Lung (tissue), 12 donors: ENCODE data around the gene ENTREP1. TPM values are rescaled to one million over a fixed set of nuclear protein-coding genes. Genes with fewer than 3 reads are reported as not detected.

ENCODE experiments used
- ATAC-seq: fragments of 200-7000 bp; cut with Tn5 transposase; one replicate; pipeline ENCODE4 v1.9.1; 2020; ENCODE audit warnings: moderate number of reproducible peaks; ENCODE audit not compliant: insufficient read depth, low FRiP score
- DNase-seq, 3 donors: peaks; one replicate each; pipeline ENCODE4 v3.0.0-alpha.2; 2013 to 2017
- H3K27ac ChIP-seq, 2 donors: one replicate each; pipeline ENCODE4 v1.5.1; 2013; ENCODE audit warnings: mild to moderate bottlenecking in 2 of 2, moderate library complexity in 2 of 2, control low read depth in 1 of 2, inconsistent platforms in 1 of 2, low read depth in 1 of 2, low read length in 1 of 2
- H3K27me3 ChIP-seq, 3 donors: one replicate each; pipeline ENCODE4 v1.5.1; 2013; ENCODE audit warnings: low read length in 2 of 3; ENCODE audit not compliant: control insufficient read depth in 3 of 3, insufficient read depth in 3 of 3
- H3K36me3 ChIP-seq, 4 donors: one replicate each; pipeline ENCODE4 v1.5.1; 2013; ENCODE audit warnings: low read length in 4 of 4, mild to moderate bottlenecking in 1 of 4, moderate library complexity in 1 of 4; ENCODE audit not compliant: control insufficient read depth in 4 of 4, insufficient read depth in 4 of 4
- H3K4me1 ChIP-seq, 5 donors: one replicate each; pipeline ENCODE4 v1.5.1; 2013; ENCODE audit warnings: low read length in 5 of 5, mild to moderate bottlenecking in 2 of 5, moderate library complexity in 1 of 5; ENCODE audit not compliant: control insufficient read depth in 5 of 5, insufficient read depth in 5 of 5
- H3K4me3 ChIP-seq: one replicate; pipeline ENCODE4 v1.5.1; 2013; ENCODE audit warnings: mild to moderate bottlenecking, control low read depth, moderate library complexity
- H3K9ac ChIP-seq, 2 donors: one replicate each; pipeline ENCODE4 v1.5.1; 2013; ENCODE audit warnings: low read length in 2 of 2, control low read depth in 1 of 2; ENCODE audit not compliant: insufficient read depth in 1 of 2
- H3K9me3 ChIP-seq, 4 donors: one replicate each; pipeline ENCODE4 v1.5.1; 2013; ENCODE audit warnings: low read length in 3 of 4, mild to moderate bottlenecking in 1 of 4, moderate library complexity in 1 of 4; ENCODE audit not compliant: control insufficient read depth in 4 of 4, insufficient read depth in 3 of 4
- WGBS, 2 donors: extraction: QIAGEN DNeasy Blood & Tissue Kit; methylation state at CpG; one replicate each; pipeline ENCODE4 v1.1.7; 2013; 5-methylcytosine and 5-hydroxymethylcytosine counted together
- polyA plus RNA-seq, 2 donors: library from polyadenylated mRNA; stranded (reverse); fragments of 200-250 nt; gene quantifications; one replicate each; pipeline ENCODE4 v1.2.1, GENCODE V29; 2013
- total RNA-seq, 2 donors: library from RNA; depleted of rRNA in 1 of 2; stranded (reverse); fragments of >200 nt in 1 of 2; gene quantifications; one replicate each; pipeline ENCODE4 v1.2.1, GENCODE V29; 2014 to 2021
- TF ChIP-seq, protein P1 (sequence below): IDR thresholded peaks from 2 replicates; pipeline ENCODE4 v1.5.1; 2012; ENCODE audit warnings: mild to moderate bottlenecking; ENCODE audit errors: control extremely low read depth, extremely low read depth
- donor health status: control.
- donor health status: control.
- donor health status: Bipolar disorder and iron deficiency.
- donor health status: healthy.
- donor health status: DM: yes; HTN: yes; CAD: no.

ENTREP1 gene
- total and polyA plus RNA-seq, 4 donors: 3.7 to 47.9 (median 18.3) TPM

GRCh38 chr9:69377981-69378380, 53.0 kb downstream of the ENTREP1 start:
- no peak overlapping the region for H3K4me3 ChIP-seq
- 65 to 80% methylated on average over 2 of the region's 2 CpGs for WGBS, 2 donors
- no peaks in the 10 kb centered on the region for H3K36me3 ChIP-seq
- H3K27ac ChIP-seq: no peak overlapping the region
- ATAC-seq (no peak), DNase-seq (no peak)
- TF ChIP-seq, protein P1, sequence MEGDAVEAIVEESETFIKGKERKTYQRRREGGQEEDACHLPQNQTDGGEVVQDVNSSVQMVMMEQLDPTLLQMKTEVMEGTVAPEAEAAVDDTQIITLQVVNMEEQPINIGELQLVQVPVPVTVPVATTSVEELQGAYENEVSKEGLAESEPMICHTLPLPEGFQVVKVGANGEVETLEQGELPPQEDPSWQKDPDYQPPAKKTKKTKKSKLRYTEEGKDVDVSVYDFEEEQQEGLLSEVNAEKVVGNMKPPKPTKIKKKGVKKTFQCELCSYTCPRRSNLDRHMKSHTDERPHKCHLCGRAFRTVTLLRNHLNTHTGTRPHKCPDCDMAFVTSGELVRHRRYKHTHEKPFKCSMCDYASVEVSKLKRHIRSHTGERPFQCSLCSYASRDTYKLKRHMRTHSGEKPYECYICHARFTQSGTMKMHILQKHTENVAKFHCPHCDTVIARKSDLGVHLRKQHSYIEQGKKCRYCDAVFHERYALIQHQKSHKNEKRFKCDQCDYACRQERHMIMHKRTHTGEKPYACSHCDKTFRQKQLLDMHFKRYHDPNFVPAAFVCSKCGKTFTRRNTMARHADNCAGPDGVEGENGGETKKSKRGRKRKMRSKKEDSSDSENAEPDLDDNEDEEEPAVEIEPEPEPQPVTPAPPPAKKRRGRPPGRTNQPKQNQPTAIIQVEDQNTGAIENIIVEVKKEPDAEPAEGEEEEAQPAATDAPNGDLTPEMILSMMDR: no peak
- H3K9me3 ChIP-seq: no peaks in the 10 kb centered on the region
- H3K4me1 ChIP-seq: peaks cover 4 to 13% (median 6%) of the 10 kb centered on the region in 5 donors
- H3K9ac ChIP-seq: no peak overlapping the region
- no peaks in the 10 kb centered on the region for H3K27me3 ChIP-seq

DNA sequence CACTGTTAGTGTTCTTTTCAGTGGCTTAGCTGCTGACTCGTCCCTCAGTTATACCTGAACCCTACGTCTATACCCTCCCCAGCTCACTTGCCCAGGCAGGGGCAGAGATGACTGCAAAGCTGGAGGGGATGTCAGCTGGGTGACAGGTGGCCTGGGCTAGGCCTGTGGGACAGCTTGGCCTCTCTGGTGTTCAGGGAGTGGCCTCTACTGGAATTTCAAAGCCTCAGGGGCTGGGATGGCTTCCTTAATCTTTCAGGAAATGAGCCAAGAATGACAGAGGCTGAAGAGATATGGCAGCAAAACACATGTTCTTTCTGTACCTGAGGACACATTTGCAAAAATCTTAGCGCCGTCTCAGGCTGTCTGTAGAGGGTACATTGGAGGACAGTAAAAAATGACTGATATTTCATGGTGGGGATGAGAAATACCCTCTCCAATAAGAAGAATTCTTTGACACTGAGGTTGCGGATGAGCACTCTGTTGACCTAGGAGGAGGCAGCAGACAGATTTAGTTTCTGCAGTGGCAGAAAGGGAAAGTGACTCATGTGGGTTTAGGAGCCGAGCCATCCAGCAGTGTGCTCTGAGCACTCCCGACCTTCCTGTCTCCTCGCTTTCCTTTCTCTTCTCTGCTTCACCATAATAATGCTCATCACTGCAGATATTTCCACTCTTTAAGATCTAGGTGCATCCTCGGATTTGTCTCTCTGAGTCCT, 54.4 kb downstream of the ENTREP1 start:
- Histone ChIP-seq H3K9me3 (no peaks in the 10 kb centered on the region), H3K4me3 (no peak overlapping the region), H3K4me1 (peaks cover 2 to 13% (median 6%) of the 10 kb centered on the region in 5 donors), H3K9ac (no peak overlapping the region), H3K36me3 (peaks cover 0 to 3% (median 0%) of the 10 kb centered on the region in 4 donors), H3K27me3 (no peaks in the 10 kb centered on the region), H3K27ac (peak overlapping the region in 1 of 2 donors; percentile 85)
- 77 to 85% methylated on average over 9 of the region's 9 CpGs for WGBS, 2 donors
- ATAC-seq: no peak
- TF ChIP-seq, protein P1: no peak
- no peak for DNase-seq

DNA sequence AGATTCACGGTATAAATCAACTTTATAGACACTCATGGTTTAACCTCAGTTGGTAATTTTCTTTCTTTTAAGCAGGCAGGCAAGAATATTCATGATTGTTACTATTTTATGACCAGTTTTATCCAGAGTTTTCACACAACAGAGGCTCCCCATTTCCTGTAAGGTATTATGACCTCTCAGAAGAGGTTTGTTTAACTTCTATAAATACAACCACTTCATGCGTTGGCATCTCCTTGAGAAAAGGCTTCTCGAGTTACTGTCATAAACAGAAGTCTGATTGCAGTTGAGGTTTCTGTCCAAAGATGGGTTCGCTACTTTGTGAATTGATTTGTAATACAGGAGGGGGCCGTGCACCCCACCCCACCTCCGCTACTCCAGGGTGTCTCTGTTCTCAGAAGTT, 55.3 kb downstream of the ENTREP1 start:
- H3K4me1 ChIP-seq: peaks cover 0 to 13% (median 6%) of the 10 kb centered on the region in 5 donors
- no peak for ATAC-seq

More for the DNA sequence above, 55.3 kb downstream of the ENTREP1 start:
- peak overlapping the region in 1 of 2 donors; percentile 85 for H3K27ac ChIP-seq
- TF ChIP-seq, protein P1: no peak
- H3K36me3 ChIP-seq: peaks cover 0 to 3% (median 0%) of the 10 kb centered on the region in 4 donors
- H3K27me3 ChIP-seq: no peaks in the 10 kb centered on the region
- WGBS, 2 donors: 69 to 84% methylated on average over 6 of the region's 6 CpGs
- no peak overlapping the region for H3K4me3 ChIP-seq
- H3K9ac ChIP-seq: no peak overlapping the region
- no peak for DNase-seq
- no peaks in the 10 kb centered on the region for H3K9me3 ChIP-seq
